Measurements from ENCODE around the gene SPEF1.

DNA sequence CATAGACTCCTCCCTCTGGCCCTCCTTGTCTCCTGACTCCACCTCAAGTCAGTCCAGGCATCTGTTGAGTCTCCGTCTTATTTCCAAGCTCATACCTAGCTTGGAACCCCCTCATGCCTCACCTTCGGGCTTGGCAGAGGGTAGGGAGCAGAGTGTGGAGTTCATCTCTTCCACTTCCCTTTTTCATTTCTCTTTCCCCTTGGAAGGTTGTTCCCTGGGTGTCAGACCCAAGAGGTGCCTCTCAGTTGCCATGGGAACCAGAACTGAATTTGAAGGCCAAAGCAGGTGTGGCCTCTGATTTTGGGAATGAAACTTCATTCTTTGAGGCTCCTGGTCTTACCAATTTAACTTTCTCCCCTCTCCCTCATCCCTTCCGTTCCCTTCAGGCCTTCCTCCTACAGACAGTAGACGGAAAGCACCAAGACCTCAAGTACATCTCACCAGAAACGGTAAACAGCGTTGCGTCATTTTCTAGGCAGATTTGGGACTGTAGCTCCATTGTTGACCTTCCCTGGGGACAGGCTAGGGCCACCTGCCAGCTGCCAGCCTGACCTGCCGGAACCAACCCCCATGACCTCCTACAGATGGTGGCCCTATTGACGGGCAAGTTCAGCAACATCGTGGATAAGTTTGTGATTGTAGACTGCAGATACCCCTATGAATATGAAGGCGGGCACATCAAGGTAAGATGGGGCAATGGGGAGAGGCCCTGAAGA lies 21.4 kb upstream of the SPEF1 start:
- TF ChIP-seq MAX (IDR thresholded peaks at IDR 0.05) = no peak
- TF ChIP-seq CEBPB (IDR thresholded peaks at IDR 0.05) = no peak
- no peak for TF ChIP-seq CREB1 (IDR thresholded peaks at IDR 0.05; ENCODE audit: low read depth)

Data from Ishikawa (cell line).